SK-N-SH (cell line): ENCODE data around the gene DNAJB9. TPM values are rescaled to one million over a fixed set of nuclear protein-coding genes. Genes with fewer than 3 reads are reported as not detected.

Experiments
- CTCF ChIA-PET: fragments of 300-600, 350-600 bp; formaldehyde crosslinking; extraction: SDS; loops from one replicate; lab custom pipeline; 2021; lab: Yijun Ruan, JAX
- POLR2A ChIA-PET: fragments of 350-600 bp; sonication (Branson Sonifier 250); formaldehyde crosslinking; extraction: SDS; loops from one replicate; lab custom pipeline; 2020; ENCODE audit warnings: antibody characterized with exemption, inconsistent platforms; lab: Yijun Ruan, JAX
- DNase-seq: peaks from one replicate; pipeline ENCODE4 v3.0.0; 2012
- H2AFZ ChIP-seq: fragments of 200-600 bp; sonication (generic); 2 replicates; pipeline ENCODE4 v1.8.1; 2016; ENCODE audit warnings: antibody characterized with exemption, mild to moderate bottlenecking, low read depth
- H3F3A ChIP-seq: fragments of 200-600 bp; sonication (generic); replicated peaks from 2 replicates; pipeline ENCODE3; 2016; ENCODE audit warnings: antibody characterized with exemption, mild to moderate bottlenecking; ENCODE audit not compliant: insufficient read depth
- H3K27ac ChIP-seq, 2 experiments: fragments of 200-500 bp in 1 of 2; fragments of 200-600 bp in 1 of 2; sonication (Bioruptor generic) in 1 of 2; sonication (generic), shearing (Covaris generic) in 1 of 2; 2 replicates each; pipeline versions ENCODE4 v1.5.1 to v1.6.1; 2014 to 2016; ENCODE audit warnings: low read depth in 2 of 2, inconsistent platforms in 1 of 2, low read length in 1 of 2, mild to moderate bottlenecking in 1 of 2, mixed read lengths in 1 of 2
- H3K27me3 ChIP-seq: fragments of 200-600 bp; sonication (generic), shearing (Covaris generic); 2 replicates; pipeline ENCODE4 v1.6.1; 2016; ENCODE audit warnings: mixed run types; ENCODE audit not compliant: insufficient read depth
- H3K36me3 ChIP-seq, 2 experiments: fragments of 200-500 bp in 1 of 2; fragments of 200-600 bp in 1 of 2; sonication (Bioruptor generic) in 1 of 2; sonication (generic) in 1 of 2; replicated peaks in 1 of 2; 2 replicates each; pipeline versions ENCODE3 to v1.5.1; 2014 to 2016; ENCODE audit warnings: low read length in 1 of 2, mild to moderate bottlenecking in 1 of 2; ENCODE audit not compliant: insufficient read depth in 2 of 2, control insufficient read depth in 1 of 2
- H3K4me1 ChIP-seq, 2 experiments: fragments of 200-500 bp in 1 of 2; fragments of 200-600 bp in 1 of 2; sonication (Bioruptor generic) in 1 of 2; sonication (generic), shearing (Covaris generic) in 1 of 2; 2 replicates each; pipeline versions ENCODE4 v1.5.1 to v1.6.1; 2014 to 2016; ENCODE audit warnings: low read depth in 1 of 2, low read length in 1 of 2, mixed run types in 1 of 2; ENCODE audit not compliant: insufficient read depth in 2 of 2, control insufficient read depth in 1 of 2
- H3K4me2 ChIP-seq: fragments of 200-600 bp; sonication (generic), shearing (Covaris generic); 2 replicates; pipeline ENCODE4 v1.6.1; 2017; ENCODE audit warnings: mixed run types
- H3K4me3 ChIP-seq, 2 experiments: fragments of 200-500 bp in 1 of 2; fragments of 200-600 bp in 1 of 2; sonication (Bioruptor generic) in 1 of 2; sonication (generic), shearing (Covaris generic) in 1 of 2; 2 replicates each; pipeline versions ENCODE4 v1.5.1 to v1.8.1; 2014 to 2016; ENCODE audit warnings: low read depth in 2 of 2, inconsistent platforms in 1 of 2, low read length in 1 of 2, mild to moderate bottlenecking in 1 of 2, mixed read lengths in 1 of 2, moderate library complexity in 1 of 2
- H3K79me2 ChIP-seq: fragments of 200-600 bp; sonication (generic); 2 replicates; pipeline ENCODE4 v1.8.1; 2017; ENCODE audit warnings: mild to moderate bottlenecking; ENCODE audit not compliant: insufficient read depth
- H3K9ac ChIP-seq: fragments of 200-600 bp; sonication (generic); 2 replicates; pipeline ENCODE4 v1.6.1; 2017; ENCODE audit warnings: mixed run types
- H3K9me2 ChIP-seq: fragments of 200-600 bp; sonication (generic); 2 replicates; pipeline ENCODE4 v1.6.1; 2017; ENCODE audit warnings: mixed run types
- H3K9me3 ChIP-seq: fragments of 200-600 bp; sonication (generic); 2 replicates; pipeline ENCODE4 v1.6.1; 2017; ENCODE audit warnings: mixed run types, mild to moderate bottlenecking, moderate library complexity
- H4K20me1 ChIP-seq: fragments of 200-600 bp; sonication (generic); 2 replicates; pipeline ENCODE4 v1.6.1; 2017; ENCODE audit warnings: mild to moderate bottlenecking, mixed run types; ENCODE audit not compliant: insufficient read depth
- CHD2 ChIP-seq: fragments of 150-350 bp; IDR thresholded peaks from 2 replicates; pipeline ENCODE4 v1.6.1; 2018; ENCODE audit warnings: low read length; ENCODE audit not compliant: partially characterized antibody
- ELF1 ChIP-seq: IDR thresholded peaks from 2 replicates; pipeline ENCODE4 v1.4.0; 2012
- FOXJ3 ChIP-seq: sonication (generic); formaldehyde crosslinking; IDR thresholded peaks from 2 replicates; pipeline ENCODE4 v1.5.1; 2020; ENCODE audit warnings: mild to moderate bottlenecking, missing genetic modification reagents
- MAX ChIP-seq: IDR thresholded peaks from 2 replicates; pipeline ENCODE4 v1.4.0; 2012; ENCODE audit warnings: low read depth
- MEF2A ChIP-seq: IDR thresholded peaks from 2 replicates; pipeline ENCODE4 v1.4.0; 2012; ENCODE audit warnings: low read depth, borderline replicate concordance
- NFIC ChIP-seq: IDR thresholded peaks from 2 replicates; pipeline ENCODE4 v1.4.0; 2012; ENCODE audit warnings: borderline replicate concordance
- NRF1 ChIP-seq: IDR thresholded peaks from 2 replicates; pipeline ENCODE4 v1.6.1; 2012; ENCODE audit warnings: low read depth, mild to moderate bottlenecking, low read length
- PBX3 ChIP-seq: IDR thresholded peaks from 2 replicates; pipeline ENCODE4; 2012
- RAD21 ChIP-seq: IDR thresholded peaks from 2 replicates; pipeline ENCODE4 v1.6.1; 2012; ENCODE audit warnings: mild to moderate bottlenecking, low read length
- RCOR1 ChIP-seq: fragments of 150-350 bp; IDR thresholded peaks from 2 replicates; pipeline ENCODE4 v1.6.1; 2017; ENCODE audit warnings: antibody characterized with exemption, low read length
- RFX5 ChIP-seq: IDR thresholded peaks from 2 replicates; pipeline ENCODE4 v1.6.1; 2012; ENCODE audit warnings: mild to moderate bottlenecking, improper control_type of control experiment, low read length
- SIN3A ChIP-seq: IDR thresholded peaks from 2 replicates; pipeline ENCODE4 v1.6.1; 2012; ENCODE audit warnings: low read depth, mild to moderate bottlenecking, low read length, moderate library complexity, borderline replicate concordance
- SMC3 ChIP-seq: IDR thresholded peaks from 2 replicates; pipeline ENCODE4 v1.6.1; 2012; ENCODE audit warnings: low read depth, low read length, improper control_type of control experiment
- TEAD4 ChIP-seq: IDR thresholded peaks from 2 replicates; pipeline ENCODE4 v1.4.0; 2012; ENCODE audit warnings: mild to moderate bottlenecking, borderline replicate concordance; ENCODE audit not compliant: insufficient read depth
- WGBS: methylation state at CpG from one replicate; pipeline ENCODE4 v1.1.6; 2017; ENCODE audit warnings: low lambda C conversion rate; 5-methylcytosine and 5-hydroxymethylcytosine counted together
- polyA plus RNA-seq, 3 experiments: library from polyadenylated mRNA; depleted of rRNA; stranded (reverse); fragments of >200 nt; gene quantifications; 2 replicates each; pipeline ENCODE4 v1.2.3, GENCODE V29; 2012
- TF ChIP-seq, protein P1 (sequence below): fragments of 200-600 bp; sonication (generic); IDR thresholded peaks from 2 replicates; pipeline ENCODE4 v1.6.1; 2017; ENCODE audit warnings: antibody characterized with exemption, mild to moderate bottlenecking, moderate library complexity

Gene DNAJB9
- polyA plus RNA-seq, 1 of the 3 experiments (the other 2 are of a cell fraction): 6.6 TPM

DNA sequence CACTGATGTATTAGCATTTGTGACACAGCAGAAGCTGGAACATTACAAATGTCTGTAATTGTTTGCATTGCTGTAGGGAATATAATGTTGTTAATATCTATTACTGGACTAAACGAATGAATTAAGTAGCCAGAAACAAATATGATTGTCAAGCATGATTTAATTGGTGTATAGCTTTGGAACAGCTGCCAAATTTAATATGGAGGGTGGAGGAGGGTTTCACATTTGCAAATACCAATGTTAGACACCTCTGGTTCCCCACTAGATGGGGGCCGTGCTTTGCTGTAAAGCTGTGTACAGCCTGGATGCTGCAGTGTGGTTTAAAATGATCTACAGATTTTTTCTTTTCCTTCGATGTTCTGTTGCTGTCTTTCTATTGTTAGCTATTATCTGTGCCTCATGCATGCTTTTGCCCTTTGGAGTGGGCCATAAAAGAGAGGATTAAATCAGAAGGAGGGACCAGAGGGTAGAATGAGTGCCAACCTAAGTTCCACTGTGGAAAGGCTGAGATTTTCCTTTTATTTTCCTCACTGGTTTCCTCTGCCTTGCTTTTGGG lies 23.1 kb downstream of the DNAJB9 start (continued):
- TF ChIP-seq MEF2A (no peak), SIN3A (no peak), RCOR1 (peak; percentile 94), ELF1 (no peak), RAD21 (peak; percentile 95)

- 84% methylated on average over 4 of the region's 4 CpGs for WGBS
Observed at GRCh38 chr7:108596560-108596959, 26.9 kb downstream of the DNAJB9 start.

More at GRCh38 chr7:108596560-108596959, 26.9 kb downstream of the DNAJB9 start:
- Histone ChIP-seq H3K4me1 (peaks cover 0 to 6% of the 10 kb centered on the region in 2 experiments; a peak in 2 of 4 replicates), H3K9ac (no peak overlapping the region), H3K79me2 (no peaks in the 10 kb centered on the region), H4K20me1 (no peaks in the 10 kb centered on the region), H3K4me2 (no peak overlapping the region), H3K27me3 (peaks cover 18% of the 10 kb centered on the region; the same call in 1 of the 2 replicates)
- DNase-seq: no peak
- TF ChIP-seq TEAD4 (no peak), RCOR1 (no peak), NRF1 (no peak), FOXJ3 (CRISPR knock-in tag) (no peak), SMC3 (no peak), PBX3 (no peak), NFIC (no peak), RFX5 (no peak), CHD2 (no peak), MAX (no peak)
- TF ChIP-seq, protein P1, sequence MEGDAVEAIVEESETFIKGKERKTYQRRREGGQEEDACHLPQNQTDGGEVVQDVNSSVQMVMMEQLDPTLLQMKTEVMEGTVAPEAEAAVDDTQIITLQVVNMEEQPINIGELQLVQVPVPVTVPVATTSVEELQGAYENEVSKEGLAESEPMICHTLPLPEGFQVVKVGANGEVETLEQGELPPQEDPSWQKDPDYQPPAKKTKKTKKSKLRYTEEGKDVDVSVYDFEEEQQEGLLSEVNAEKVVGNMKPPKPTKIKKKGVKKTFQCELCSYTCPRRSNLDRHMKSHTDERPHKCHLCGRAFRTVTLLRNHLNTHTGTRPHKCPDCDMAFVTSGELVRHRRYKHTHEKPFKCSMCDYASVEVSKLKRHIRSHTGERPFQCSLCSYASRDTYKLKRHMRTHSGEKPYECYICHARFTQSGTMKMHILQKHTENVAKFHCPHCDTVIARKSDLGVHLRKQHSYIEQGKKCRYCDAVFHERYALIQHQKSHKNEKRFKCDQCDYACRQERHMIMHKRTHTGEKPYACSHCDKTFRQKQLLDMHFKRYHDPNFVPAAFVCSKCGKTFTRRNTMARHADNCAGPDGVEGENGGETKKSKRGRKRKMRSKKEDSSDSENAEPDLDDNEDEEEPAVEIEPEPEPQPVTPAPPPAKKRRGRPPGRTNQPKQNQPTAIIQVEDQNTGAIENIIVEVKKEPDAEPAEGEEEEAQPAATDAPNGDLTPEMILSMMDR: no peak
- TF ChIP-seq, all 33 proteins: peak for 0
- Histone ChIP-seq H3K36me3 (no peaks in the 10 kb centered on the region), H3F3A (no peaks in the 10 kb centered on the region), H3K9me2 (no peaks in the 10 kb centered on the region), H3K9me3 (no peaks in the 10 kb centered on the region), H3K4me3 (no peak overlapping the region), H3K27ac (no peak overlapping the region), H2AFZ (no peak overlapping the region)
- ChIA-PET POLR2A (no interaction called here), CTCF (interaction anchor here (1.1 kb wide), 1 partner anchor 18 kb away, joined by 4 read pairs; no protein-coding TSS in a partner anchor)
